ENCODE data around the gene ATXN1.
"Not testable (repeated sequence)": the region's sequence is repeated elsewhere in the genome, so short reads cannot be mapped to it uniquely, and the experiment has no call there.

The ATXN1 gene

DNA sequence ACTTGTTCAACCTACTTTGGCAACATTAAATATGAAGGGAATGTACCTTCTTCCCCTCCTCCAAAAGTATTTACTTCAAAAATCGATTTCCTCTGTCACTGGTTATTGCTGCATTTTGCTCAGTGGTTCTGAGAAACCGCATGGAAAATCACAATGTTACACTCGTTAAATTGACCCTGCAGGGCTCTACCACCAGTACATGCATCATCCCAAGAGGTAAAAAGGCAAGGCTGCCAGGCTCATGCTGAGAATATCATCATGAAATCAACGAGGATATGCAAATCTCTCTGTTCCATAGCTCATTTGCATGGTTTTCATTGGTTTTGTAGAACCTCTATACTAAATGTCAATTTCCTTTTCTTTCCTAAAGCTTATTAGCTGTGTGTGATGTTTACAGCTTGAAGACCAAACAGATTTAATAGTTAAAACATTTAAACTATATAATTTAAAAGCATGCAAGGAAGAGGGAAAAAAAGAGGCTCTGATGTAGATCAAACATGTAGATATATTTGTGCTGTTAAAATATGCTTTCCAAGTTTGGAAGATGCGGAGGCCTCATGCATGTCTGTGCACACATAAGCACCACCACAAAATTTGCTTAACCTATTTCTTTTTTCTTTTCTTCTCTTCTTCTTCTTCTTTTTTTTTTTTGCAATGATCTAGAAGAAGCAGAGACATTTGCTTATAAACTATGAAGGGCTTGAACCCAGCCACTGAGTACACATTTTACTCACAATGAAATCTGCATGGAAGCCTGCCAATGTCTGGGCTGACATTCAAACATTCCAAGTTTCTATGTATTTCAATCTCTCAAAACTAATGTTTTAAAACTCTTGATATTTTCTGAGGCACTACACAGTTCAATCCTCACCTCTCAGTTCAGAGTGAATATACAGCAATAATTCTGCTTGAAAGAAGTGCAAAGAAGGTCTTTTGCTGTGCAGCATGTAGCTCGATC is 328.9 kb downstream of the ATXN1 start:
- no peak for ATAC-seq

DNA sequence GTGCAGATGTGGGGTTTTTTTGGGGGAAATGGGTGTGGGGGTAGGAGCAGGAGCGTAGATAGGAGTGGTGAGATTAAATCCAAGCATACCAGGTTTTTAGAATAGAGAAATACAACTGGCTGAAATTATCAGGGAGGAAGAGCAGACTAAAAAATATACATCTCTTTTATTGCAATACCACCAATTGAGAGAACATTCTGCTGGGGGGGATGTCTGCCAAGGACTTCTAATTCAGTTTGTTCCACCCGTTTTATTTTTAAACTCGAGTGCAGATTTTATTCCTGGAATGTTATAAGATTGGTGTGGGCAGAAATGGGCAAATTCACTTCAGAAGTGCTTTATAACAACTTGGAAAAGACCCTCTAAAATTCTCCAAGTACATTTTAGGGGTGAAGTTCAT is 330.2 kb downstream of the ATXN1 start:
- ATAC-seq: no peak

GRCh38 chr6:16430391-16431089 is 330.7 kb downstream of the ATXN1 start:
- ATAC-seq: no peak

- ATAC-seq: no peak
Measured at GRCh38 chr6:16429669-16430068, 331.6 kb downstream of the ATXN1 start.

DNA sequence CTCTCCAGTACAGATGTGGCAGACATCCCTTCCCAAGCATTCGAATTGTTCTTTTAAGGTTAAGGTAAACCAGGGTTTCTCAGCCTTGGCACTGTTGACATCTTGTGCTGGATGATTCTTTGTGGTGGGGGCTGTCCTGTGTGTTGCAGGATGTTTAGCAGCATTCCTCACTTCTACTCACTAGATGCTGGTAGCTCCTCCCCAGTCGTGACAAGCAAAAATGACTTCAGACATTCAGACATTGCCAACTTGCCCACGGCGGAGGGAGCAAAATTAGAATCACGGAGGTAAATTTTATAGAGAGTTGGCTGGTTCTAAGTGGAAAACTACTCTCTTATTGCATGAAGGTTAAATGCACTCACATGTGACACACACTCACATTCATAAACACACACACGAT is 334.1 kb downstream of the ATXN1 start:
- no peak for ATAC-seq

- ATAC-seq: no peak
Measured at GRCh38 chr6:16425881-16426615, 335.2 kb downstream of the ATXN1 start.

DNA sequence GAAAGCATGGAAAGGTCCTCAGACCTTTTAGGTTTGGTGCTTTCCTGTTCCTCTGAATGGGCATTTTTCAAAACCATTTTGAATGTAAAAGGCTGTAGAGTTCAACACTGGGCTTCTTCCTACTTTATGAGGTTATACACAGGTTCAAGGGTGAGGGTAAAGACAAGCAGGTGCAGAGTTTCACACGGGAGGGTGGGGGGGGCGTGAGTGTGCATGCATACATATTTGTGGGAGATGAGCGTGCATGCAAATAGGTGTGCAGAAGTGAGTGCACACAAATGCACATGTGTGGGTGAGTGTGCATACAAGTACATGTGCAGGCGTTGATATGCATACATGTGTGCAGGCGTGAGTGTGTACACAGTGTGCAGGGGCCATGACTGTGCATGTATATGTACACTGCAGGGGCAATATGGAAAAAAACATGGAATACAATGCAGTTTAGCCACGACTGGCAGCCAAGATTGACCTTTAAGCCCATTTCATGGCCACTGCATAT is 339.7 kb downstream of the ATXN1 start:
- ATAC-seq: no peak

- ATAC-seq: peak; percentile 76 to 78
Measured at GRCh38 chr6:16420715-16421461, 340.4 kb downstream of the ATXN1 start.

DNA sequence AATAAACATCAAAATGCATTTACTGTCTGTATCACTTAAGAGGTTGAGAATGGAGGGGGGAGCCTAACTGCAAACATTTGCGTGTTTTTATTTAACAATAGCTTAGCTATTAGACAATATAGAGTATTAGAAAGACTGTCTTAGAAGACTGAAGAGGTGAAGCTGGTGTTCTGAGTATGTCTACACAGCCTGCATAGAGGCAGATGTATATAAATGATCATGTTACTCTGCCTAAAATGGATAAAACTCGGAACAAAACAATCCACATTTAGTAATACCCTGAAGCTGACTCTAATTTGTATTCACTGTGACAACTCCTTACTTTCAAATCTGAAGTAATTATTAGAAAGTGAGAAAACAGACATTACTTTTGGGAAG is 340.9 kb downstream of the ATXN1 start:
- peak; percentile 20 to 31 for ATAC-seq

DNA sequence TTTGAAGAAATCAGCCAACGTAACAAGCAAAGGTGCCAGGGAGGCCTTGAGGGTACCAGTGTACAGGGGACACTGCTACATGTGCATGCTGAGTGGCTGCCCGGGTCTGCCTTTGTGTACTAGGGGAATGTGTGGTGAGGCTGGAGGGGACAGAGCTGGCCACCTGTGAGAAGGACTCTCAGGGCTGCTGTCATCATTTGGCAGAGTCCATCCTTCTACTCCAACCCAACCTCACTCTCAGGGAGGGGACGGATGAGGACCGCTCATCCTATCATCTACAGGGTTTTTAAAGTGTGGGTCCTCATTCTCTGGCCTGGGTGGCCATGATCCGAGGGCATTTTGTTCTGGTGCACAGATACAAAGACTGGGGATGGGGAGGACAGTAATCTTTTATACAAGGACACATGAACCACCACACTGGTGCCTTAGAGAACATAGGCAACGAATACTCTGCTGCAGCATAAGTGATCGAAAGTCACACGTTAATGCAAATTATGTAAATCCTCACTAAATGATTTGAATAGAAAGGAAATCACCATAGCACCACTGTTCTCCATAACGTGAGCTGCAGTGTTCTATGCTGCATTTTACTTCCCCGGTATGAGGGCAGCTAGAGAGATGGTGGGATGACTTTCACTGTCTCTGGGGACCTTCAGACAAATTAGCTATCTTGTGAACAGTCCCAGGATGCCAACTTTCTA is 341.5 kb downstream of the ATXN1 start:
- peak; percentile 22 to 25 for ATAC-seq

DNA sequence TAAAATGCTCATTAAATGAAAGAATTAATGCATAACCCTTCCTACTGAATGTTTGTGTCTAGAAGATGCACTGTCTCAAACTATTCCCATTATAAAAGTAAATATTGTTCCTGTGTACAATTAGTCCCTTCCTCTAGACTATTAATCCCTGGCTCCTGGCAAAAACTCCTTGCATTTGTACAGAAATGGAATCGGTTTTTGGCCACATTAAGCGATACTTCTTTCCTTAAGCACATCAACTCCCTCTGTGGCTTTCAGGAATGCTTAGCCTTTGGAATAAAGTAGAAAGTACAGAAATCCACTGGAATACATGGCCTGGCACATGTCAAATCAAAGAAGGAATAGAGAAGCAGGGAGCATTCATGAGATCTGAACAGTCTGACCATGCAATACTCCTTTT is 343.1 kb downstream of the ATXN1 start:
- ATAC-seq: no peak

GRCh38 chr6:16415677-16416076 is 345.6 kb downstream of the ATXN1 start:
- ATAC-seq: no peak

GRCh38 chr6:16414205-16414604 is 347.1 kb downstream of the ATXN1 start:
- ATAC-seq: peak; percentile 70 to 72

GRCh38 chr6:16413399-16413798 is 347.9 kb downstream of the ATXN1 start:
- ATAC-seq: peak; percentile 74 to 75

DNA sequence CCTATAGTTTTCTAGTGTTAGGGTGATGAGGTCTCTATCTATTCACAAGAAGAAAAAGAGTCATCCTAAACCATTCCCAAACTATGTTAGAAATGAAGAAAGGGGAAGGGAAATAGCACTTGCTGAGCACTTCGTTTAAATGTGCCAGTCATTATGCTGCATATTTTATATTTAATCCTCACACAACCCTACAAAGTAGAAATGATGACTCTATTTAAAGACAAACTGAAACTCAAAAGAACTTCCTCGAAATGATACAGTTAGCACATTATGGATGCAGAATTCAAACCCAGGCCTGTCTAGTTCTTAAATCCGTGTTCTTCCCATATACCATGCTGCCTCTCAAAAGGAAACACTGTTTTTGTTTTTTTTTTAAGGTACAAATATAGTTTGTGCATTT is 348.3 kb downstream of the ATXN1 start:
- ATAC-seq: peak; percentile 21 to 23

DNA sequence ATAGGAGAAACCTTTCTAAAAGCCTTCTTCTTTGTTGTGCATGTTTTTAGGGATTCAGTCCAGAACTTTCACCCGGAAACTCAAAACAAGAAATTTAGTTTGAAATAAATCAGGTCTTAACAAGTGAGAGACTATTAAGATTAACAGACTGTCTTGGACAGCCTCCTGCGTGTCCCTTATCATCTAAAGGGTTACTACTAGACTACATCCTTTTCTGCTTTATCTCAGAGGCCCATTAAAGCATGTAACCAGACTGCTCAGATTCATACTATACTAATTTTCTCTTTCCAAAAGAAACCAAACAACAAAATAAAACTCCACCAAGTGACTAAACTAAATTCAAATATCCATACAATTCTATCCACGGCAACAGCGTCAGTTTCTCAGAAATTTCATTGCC is 349.1 kb downstream of the ATXN1 start:
- ATAC-seq: no peak

DNA sequence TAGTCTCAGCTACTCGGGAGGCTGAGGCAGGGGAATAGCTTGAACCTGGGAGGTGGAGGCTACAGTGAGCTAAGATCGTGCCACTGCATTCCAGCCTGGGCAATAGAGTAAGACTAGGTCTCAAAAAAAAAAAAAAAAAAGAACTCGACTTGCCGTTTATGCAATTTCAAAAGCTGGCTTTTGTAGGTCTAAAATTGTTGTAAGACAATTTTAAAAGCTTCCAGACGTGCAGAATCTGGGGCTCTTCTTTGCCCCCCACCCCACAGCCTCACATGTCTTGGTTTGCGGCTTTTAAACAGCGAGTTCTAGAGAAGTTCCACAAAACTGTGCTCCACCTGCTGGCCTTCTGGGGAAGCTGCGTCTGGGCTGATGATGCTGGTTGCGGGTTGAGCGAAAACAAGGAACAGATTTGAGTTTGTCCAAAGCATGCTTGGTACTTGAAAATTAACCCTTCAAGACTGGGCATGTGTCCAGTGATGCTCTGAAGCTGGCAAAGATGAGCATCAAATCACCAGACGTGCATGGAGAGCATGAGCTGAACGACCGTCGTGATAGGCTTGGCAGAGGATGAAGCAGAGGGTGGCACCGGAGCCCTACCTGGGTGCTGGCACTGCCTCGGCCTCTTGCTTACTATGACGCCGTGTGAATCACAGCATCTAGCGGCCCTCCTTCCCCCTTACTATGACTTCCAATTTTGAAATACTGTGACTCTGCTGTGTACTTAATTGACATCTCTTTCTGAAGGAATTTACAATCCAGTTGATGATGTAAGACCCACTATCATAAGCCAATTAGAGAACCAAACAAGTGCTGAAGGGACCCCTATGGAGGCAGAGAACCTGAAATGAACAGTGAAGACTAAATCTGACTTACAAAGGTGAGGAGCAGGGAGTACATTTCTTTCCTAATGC is 351.5 kb downstream of the ATXN1 start:
- no peak for ATAC-seq

DNA sequence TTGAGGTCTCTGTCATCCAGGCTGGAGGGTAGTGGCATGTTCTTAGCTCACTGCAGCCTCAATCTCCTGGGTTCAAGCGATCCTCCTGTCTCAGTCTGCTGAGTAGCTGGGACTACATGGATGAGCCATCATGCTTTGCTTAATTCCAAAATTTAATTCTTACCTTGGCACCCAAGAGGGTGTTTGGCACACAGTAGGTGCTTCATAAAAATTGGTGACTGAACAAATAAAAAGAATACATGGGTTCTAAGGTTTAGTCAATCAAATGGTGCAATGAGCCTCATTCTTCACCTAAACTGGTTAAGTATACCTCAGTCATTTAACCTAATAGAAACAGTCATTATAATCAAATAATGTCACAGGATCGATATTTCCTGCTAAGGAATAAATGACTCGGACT is 352.5 kb downstream of the ATXN1 start:
- ATAC-seq: no peak

GRCh38 chr6:16406966-16407365 is 354.3 kb downstream of the ATXN1 start:
- no peak for ATAC-seq

GRCh38 chr6:16406538-16406937 is 354.7 kb downstream of the ATXN1 start:
- not testable (repeated sequence) for ATAC-seq

GRCh38 chr6:16405375-16405774 is 355.9 kb downstream of the ATXN1 start:
- ATAC-seq: no peak
